ENCODE measurements around the gene MFN1.

MFN1 gene

GRCh38 chr3:179414804-179415203 is 67.3 kb downstream of the MFN1 start:
- H3K27me3 ChIP-seq (ENCODE audit: insufficient read depth, poor library complexity, severe bottlenecking): no peaks in the 10 kb centered on the region
- no peak overlapping the region for H3K4me3 ChIP-seq (replicated peaks; ENCODE audit: insufficient read depth, low read length)
- no peak for DNase-seq (ENCODE audit: low read depth in 1 of 2, low spot score in 1 of 2)
- H3K27ac ChIP-seq (replicated peaks): no peak overlapping the region
- TF ChIP-seq REST (IDR thresholded peaks at IDR 0.05; ENCODE audit: insufficient replicate concordance, low read depth) (no peak), SPI1 (IDR thresholded peaks at IDR 0.05; ENCODE audit: borderline replicate concordance, low read depth) (no peak), CTCF (IDR thresholded peaks at IDR 0.05; ENCODE audit: insufficient read depth, low read length) (no peak), POLR2AphosphoS5 (IDR thresholded peaks at IDR 0.05; ENCODE audit: low read depth) (no peak), GABPA (IDR thresholded peaks at IDR 0.05; ENCODE audit: low read depth) (no peak)

GRCh38 chr3:179415377-179415776 is 67.9 kb downstream of the MFN1 start:
- no peak overlapping the region for H3K4me3 ChIP-seq (replicated peaks; ENCODE audit: insufficient read depth, low read length)
- no peak for TF ChIP-seq SPI1 (IDR thresholded peaks at IDR 0.05; ENCODE audit: borderline replicate concordance, low read depth)
- no peak for TF ChIP-seq CTCF (IDR thresholded peaks at IDR 0.05; ENCODE audit: insufficient read depth, low read length)
- no peak for TF ChIP-seq REST (IDR thresholded peaks at IDR 0.05; ENCODE audit: insufficient replicate concordance, low read depth)
- TF ChIP-seq GABPA (IDR thresholded peaks at IDR 0.05; ENCODE audit: low read depth): no peak
- TF ChIP-seq POLR2AphosphoS5 (IDR thresholded peaks at IDR 0.05; ENCODE audit: low read depth): no peak
- DNase-seq (ENCODE audit: low read depth in 1 of 2, low spot score in 1 of 2): no peak
- no peak overlapping the region for H3K27ac ChIP-seq (replicated peaks)
- H3K27me3 ChIP-seq (ENCODE audit: insufficient read depth, poor library complexity, severe bottlenecking): no peaks in the 10 kb centered on the region

GRCh38 chr3:179416681-179417080 is 69.2 kb downstream of the MFN1 start:
- no peak overlapping the region for H3K4me3 ChIP-seq (replicated peaks; ENCODE audit: insufficient read depth, low read length)
- H3K27me3 ChIP-seq (ENCODE audit: insufficient read depth, poor library complexity, severe bottlenecking): no peaks in the 10 kb centered on the region
- H3K27ac ChIP-seq (replicated peaks): no peak overlapping the region
- no peak for DNase-seq (ENCODE audit: low read depth in 1 of 2, low spot score in 1 of 2)
- TF ChIP-seq CTCF (IDR thresholded peaks at IDR 0.05; ENCODE audit: insufficient read depth, low read length) (no peak), GABPA (IDR thresholded peaks at IDR 0.05; ENCODE audit: low read depth) (no peak), POLR2AphosphoS5 (IDR thresholded peaks at IDR 0.05; ENCODE audit: low read depth) (no peak), SPI1 (IDR thresholded peaks at IDR 0.05; ENCODE audit: borderline replicate concordance, low read depth) (no peak), REST (IDR thresholded peaks at IDR 0.05; ENCODE audit: insufficient replicate concordance, low read depth) (no peak)
